H9 (cell line): ENCODE measurements around the gene PLCB1. TPM values are rescaled to one million over a fixed set of nuclear protein-coding genes. Genes with fewer than 3 reads are reported as not detected.

Experiments used
- DNase-seq: peaks from one replicate; pipeline ENCODE4 v3.0.0-alpha.2; 2017
- H2AFZ ChIP-seq: one replicate; pipeline ENCODE4 v1.6.1; 2013; ENCODE audit warnings: mild to moderate bottlenecking, low read length, control low read depth, moderate library complexity
- H2AK5ac ChIP-seq: 2 replicates; pipeline ENCODE4 v1.6.1; 2013; ENCODE audit warnings: low read length, control low read depth, mixed read lengths; ENCODE audit not compliant: insufficient read length
- H2BK120ac ChIP-seq: one replicate; pipeline ENCODE4 v1.6.1; 2013; ENCODE audit warnings: low read depth, mild to moderate bottlenecking, low read length, control low read depth, inconsistent platforms; ENCODE audit not compliant: poor library complexity, severe bottlenecking
- H2BK12ac ChIP-seq: 2 replicates; pipeline ENCODE4 v1.6.1; 2013; ENCODE audit warnings: low read length, control low read depth, mixed read lengths, low read depth; ENCODE audit not compliant: insufficient read length
- H2BK15ac ChIP-seq: 2 replicates; pipeline ENCODE4 v1.6.1; 2013; ENCODE audit warnings: low read depth, low read length, control low read depth
- H2BK20ac ChIP-seq: one replicate; pipeline ENCODE4 v1.6.1; 2013; ENCODE audit warnings: low read depth, mild to moderate bottlenecking, low read length, control low read depth, inconsistent platforms; ENCODE audit not compliant: poor library complexity, severe bottlenecking
- H2BK5ac ChIP-seq: 2 replicates; pipeline ENCODE4 v1.6.1; 2013; ENCODE audit warnings: low read length, control low read depth, mixed read lengths; ENCODE audit not compliant: insufficient read length
- H3K14ac ChIP-seq: 2 replicates; pipeline ENCODE4 v1.6.1; 2013; ENCODE audit warnings: low read length, control low read depth; ENCODE audit not compliant: insufficient read depth
- H3K18ac ChIP-seq: 2 replicates; pipeline ENCODE4 v1.6.1; 2013; ENCODE audit warnings: low read depth, mild to moderate bottlenecking, mixed read lengths, low read length, control low read depth; ENCODE audit not compliant: insufficient read length
- H3K23ac ChIP-seq: 2 replicates; pipeline ENCODE4 v1.6.1; 2013; ENCODE audit warnings: low read length, control low read depth, mixed read lengths, low read depth; ENCODE audit not compliant: insufficient read length
- H3K23me2 ChIP-seq: 2 replicates; pipeline ENCODE4 v1.6.1; 2013; ENCODE audit warnings: low read depth, mild to moderate bottlenecking, mixed read lengths, low read length, control low read depth; ENCODE audit not compliant: insufficient read length, poor library complexity, severe bottlenecking
- H3K27ac ChIP-seq: 2 replicates; pipeline ENCODE4 v1.5.1; 2013; ENCODE audit warnings: low read length, control low read depth, mixed read lengths, low read depth; ENCODE audit not compliant: insufficient read length
- H3K27me3 ChIP-seq: 2 replicates; pipeline ENCODE4 v1.6.1; 2013; ENCODE audit warnings: low read length, control low read depth, inconsistent platforms; ENCODE audit not compliant: insufficient read depth
- H3K4ac ChIP-seq: 2 replicates; pipeline ENCODE4 v1.6.1; 2013; ENCODE audit warnings: low read depth, mild to moderate bottlenecking, control low read depth, inconsistent platforms, low read length, moderate library complexity
- H3K4me1 ChIP-seq: 2 replicates; pipeline ENCODE4 v1.6.1; 2013; ENCODE audit warnings: low read length, control low read depth, inconsistent platforms; ENCODE audit not compliant: insufficient read depth
- H3K4me2 ChIP-seq: 2 replicates; pipeline ENCODE4 v1.6.1; 2013; ENCODE audit warnings: low read length, control low read depth, mixed read lengths; ENCODE audit not compliant: insufficient read length, insufficient read depth
- H3K56ac ChIP-seq: 2 replicates; pipeline ENCODE4 v1.6.1; 2013; ENCODE audit warnings: low read depth, mild to moderate bottlenecking, mixed read lengths, low read length, control low read depth; ENCODE audit not compliant: insufficient read length
- H3K79me1 ChIP-seq: 2 replicates; pipeline ENCODE4 v1.6.1; 2013; ENCODE audit warnings: low read depth, mild to moderate bottlenecking, moderate library complexity, low read length, control low read depth, inconsistent platforms; ENCODE audit not compliant: insufficient read depth, poor library complexity, severe bottlenecking
- H3K79me2 ChIP-seq: 2 replicates; pipeline ENCODE4 v1.6.1; 2013; ENCODE audit warnings: low read length, control low read depth, inconsistent platforms; ENCODE audit not compliant: insufficient read depth
- H3K9ac ChIP-seq: 2 replicates; pipeline ENCODE4 v1.6.1; 2013; ENCODE audit warnings: low read length, control low read depth, mixed read lengths; ENCODE audit not compliant: insufficient read length; ENCODE audit errors: extremely low read depth
- H3K9me3 ChIP-seq: one replicate; pipeline ENCODE4 v1.6.1; 2013; ENCODE audit warnings: low read depth, low read length, inconsistent platforms; ENCODE audit not compliant: control insufficient read depth
- H3T11ph ChIP-seq: one replicate; pipeline ENCODE4 v1.6.1; 2013; ENCODE audit warnings: mild to moderate bottlenecking, low read length, control low read depth, inconsistent platforms
- H4K20me1 ChIP-seq: one replicate; pipeline ENCODE4 v1.6.1; 2013; ENCODE audit not compliant: control insufficient read depth, insufficient read length, insufficient read depth
- H4K5ac ChIP-seq: 2 replicates; pipeline ENCODE4 v1.6.1; 2013; ENCODE audit warnings: low read depth, mild to moderate bottlenecking, mixed read lengths, low read length, control low read depth; ENCODE audit not compliant: insufficient read length
- H4K8ac ChIP-seq: replicated peaks from 2 replicates; pipeline ENCODE4 v1.6.1; 2013; ENCODE audit warnings: low read length, control low read depth, mixed read lengths, low read depth; ENCODE audit not compliant: insufficient read length
- H4K91ac ChIP-seq: 2 replicates; pipeline ENCODE4 v1.6.1; 2013; ENCODE audit warnings: low read depth, mild to moderate bottlenecking, moderate library complexity, mixed read lengths, low read length, control low read depth; ENCODE audit not compliant: insufficient read length
- H3K27ac Mint-ChIP-seq, 3 experiments: 2 replicates in 2 of 3; 3 replicates in 1 of 3; pipeline ENCODE4 v1.8.0; 2020 to 2021; ENCODE audit warnings: mixed read lengths in 3 of 3, mild to moderate bottlenecking in 1 of 3, moderate library complexity in 1 of 3
- H3K27me3 Mint-ChIP-seq: 2 replicates; pipeline ENCODE4 v1.8.0; 2021; ENCODE audit warnings: low read depth, mild to moderate bottlenecking, moderate library complexity, mixed read lengths
- H3K36me3 Mint-ChIP-seq, 3 experiments: 2 replicates in 2 of 3; 3 replicates in 1 of 3; pipeline ENCODE4 v1.8.0; 2020 to 2021; ENCODE audit warnings: low read depth in 3 of 3, mixed read lengths in 3 of 3; ENCODE audit not compliant: insufficient read depth in 1 of 3
- H3K4me1 Mint-ChIP-seq, 2 experiments: 2 replicates each; pipeline ENCODE4 v1.8.0; 2020; ENCODE audit warnings: mixed read lengths in 2 of 2
- H3K4me3 Mint-ChIP-seq, 2 experiments: 2 replicates in 1 of 2; 3 replicates in 1 of 2; pipeline ENCODE4 v1.8.0; 2020 to 2021; ENCODE audit warnings: mild to moderate bottlenecking in 2 of 2, mixed read lengths in 2 of 2, moderate library complexity in 1 of 2
- H3K9me3 Mint-ChIP-seq, 2 experiments: 2 replicates in 1 of 2; 3 replicates in 1 of 2; pipeline ENCODE4 v1.8.0; 2020; ENCODE audit warnings: mild to moderate bottlenecking in 2 of 2, mixed read lengths in 2 of 2, moderate library complexity in 1 of 2
- WGBS: extraction: QIAGEN DNeasy Blood & Tissue Kit; methylation state at CpG from one replicate; pipeline ENCODE4 v1.1.7; 2013; ENCODE audit warnings: missing lambda C conversion rate, low lambda C conversion rate, mixed read lengths; ENCODE audit not compliant: insufficient read length; ENCODE audit errors: extremely low coverage; 5-methylcytosine and 5-hydroxymethylcytosine counted together
- total RNA-seq: library from RNA; stranded (reverse); gene quantifications from 2 replicates; pipeline ENCODE4 v1.2.1, GENCODE V29; 2021
- TF ChIP-seq, protein P1 (sequence below): fragments of 200-600 bp; sonication (generic); conservative IDR thresholded peaks from 3 replicates; pipeline ENCODE4 v1.8.0; 2021; ENCODE audit warnings: antibody characterized with exemption, mild to moderate bottlenecking

The PLCB1 gene
- total RNA-seq, 1 experiment from 2014 or later = 11.5 TPM

DNA sequence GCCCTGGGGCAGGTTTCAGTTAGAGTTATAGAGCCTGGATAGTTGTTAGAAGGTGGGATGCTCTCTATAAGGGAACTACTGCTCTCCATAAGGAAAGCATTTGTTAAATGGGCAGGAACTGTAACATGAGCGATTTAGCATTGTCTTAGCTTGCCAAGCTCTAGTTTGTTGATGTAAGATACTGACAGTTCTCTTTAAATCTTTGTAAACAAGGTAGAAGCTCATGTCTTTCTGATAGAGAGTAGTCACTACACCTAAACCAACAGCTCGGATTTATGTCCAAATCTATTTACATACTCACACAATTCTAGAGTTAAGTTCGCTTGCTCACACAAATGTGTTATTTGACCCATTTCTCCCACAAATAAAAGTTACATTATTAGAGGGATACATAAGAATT is 87.3 kb downstream of the PLCB1 start:
- Histone ChIP-seq H3K4ac (no peak overlapping the region), H2BK20ac (no peak overlapping the region), H3T11ph (no peak overlapping the region), H3K27ac (no peak overlapping the region), H3K18ac (no peak overlapping the region), H4K8ac (no peak overlapping the region), H3K79me2 (no peaks in the 10 kb centered on the region), H3K56ac (no peak overlapping the region), H2BK5ac (no peak overlapping the region), H3K14ac (no peak overlapping the region), H2BK12ac (no peak overlapping the region), H3K9me3 (no peaks in the 10 kb centered on the region), H3K27me3 (no peaks in the 10 kb centered on the region), H3K23me2 (no peaks in the 10 kb centered on the region), H2BK15ac (no peak overlapping the region), H2AK5ac (no peak overlapping the region), H4K91ac (no peak overlapping the region), H3K23ac (no peak overlapping the region), H2BK120ac (no peak overlapping the region), H4K5ac (no peak overlapping the region), H2AFZ (no peak overlapping the region), H3K79me1 (no peaks in the 10 kb centered on the region), H3K4me2 (no peak overlapping the region), H3K9ac (no peak overlapping the region), H3K4me1 (no peaks in the 10 kb centered on the region; the same call in 1 of the 2 replicates), H4K20me1 (no peaks in the 10 kb centered on the region)
- H3K27ac Mint-ChIP-seq = no peak overlapping the region; a peak in 1 of 7 replicates
- H3K4me3 Mint-ChIP-seq = no peak overlapping the region
- no CpG with 5 or more reads among the region's 3 CpGs for WGBS
- peaks cover 12 to 15% of the 10 kb centered on the region in 2 experiments for H3K4me1 Mint-ChIP-seq
- no peaks in the 10 kb centered on the region; a peak in 1 of 5 replicates for H3K9me3 Mint-ChIP-seq
- no peaks in the 10 kb centered on the region; the same call in 1 of the 2 replicates for H3K27me3 Mint-ChIP-seq
- TF ChIP-seq, protein P1, sequence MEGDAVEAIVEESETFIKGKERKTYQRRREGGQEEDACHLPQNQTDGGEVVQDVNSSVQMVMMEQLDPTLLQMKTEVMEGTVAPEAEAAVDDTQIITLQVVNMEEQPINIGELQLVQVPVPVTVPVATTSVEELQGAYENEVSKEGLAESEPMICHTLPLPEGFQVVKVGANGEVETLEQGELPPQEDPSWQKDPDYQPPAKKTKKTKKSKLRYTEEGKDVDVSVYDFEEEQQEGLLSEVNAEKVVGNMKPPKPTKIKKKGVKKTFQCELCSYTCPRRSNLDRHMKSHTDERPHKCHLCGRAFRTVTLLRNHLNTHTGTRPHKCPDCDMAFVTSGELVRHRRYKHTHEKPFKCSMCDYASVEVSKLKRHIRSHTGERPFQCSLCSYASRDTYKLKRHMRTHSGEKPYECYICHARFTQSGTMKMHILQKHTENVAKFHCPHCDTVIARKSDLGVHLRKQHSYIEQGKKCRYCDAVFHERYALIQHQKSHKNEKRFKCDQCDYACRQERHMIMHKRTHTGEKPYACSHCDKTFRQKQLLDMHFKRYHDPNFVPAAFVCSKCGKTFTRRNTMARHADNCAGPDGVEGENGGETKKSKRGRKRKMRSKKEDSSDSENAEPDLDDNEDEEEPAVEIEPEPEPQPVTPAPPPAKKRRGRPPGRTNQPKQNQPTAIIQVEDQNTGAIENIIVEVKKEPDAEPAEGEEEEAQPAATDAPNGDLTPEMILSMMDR = no peak
- no peak for DNase-seq
- no peaks in the 10 kb centered on the region for H3K36me3 Mint-ChIP-seq
